Heart left ventricle (tissue), 16 donors: ENCODE measurements around the gene SLC24A4. TPM values are rescaled to one million over a fixed set of nuclear protein-coding genes. Genes with fewer than 3 reads are reported as not detected.

Experiments used
- ATAC-seq, 4 donors: fragments of 200-7000 bp; cut with Tn5 transposase; one replicate each; pipeline ENCODE4 v1.9.1; 2020 to 2022; ENCODE audit warnings: moderate library complexity in 4 of 4, mild to moderate bottlenecking in 3 of 4, moderate number of reproducible peaks in 1 of 4
- DNase-seq, 5 donors: peaks; one replicate each; pipeline ENCODE4 v3.0.0-alpha.2; 2020
- H3K27ac ChIP-seq, 12 donors: fragments of 200-600 bp; sonication (generic) in 4 of 12; one replicate each; pipeline versions ENCODE4 v1.5.0 to v1.8.0; 2016 to 2022; ENCODE audit warnings: mild to moderate bottlenecking in 2 of 12
- H3K27me3 ChIP-seq, 9 donors: fragments of 200-600 bp; sonication (generic) in 2 of 9; one replicate each; pipeline versions ENCODE4 v1.5.1 to v1.8.0; 2016 to 2022; ENCODE audit warnings: mild to moderate bottlenecking in 3 of 9
- H3K36me3 ChIP-seq, 9 donors: fragments of 200-600 bp; sonication (generic) in 2 of 9; one replicate each; pipeline versions ENCODE4 v1.5.0 to v1.8.0; 2018 to 2022; ENCODE audit warnings: mild to moderate bottlenecking in 2 of 9
- H3K4me1 ChIP-seq, 12 donors: fragments of 200-600 bp; sonication (generic) in 4 of 12; one replicate each; pipeline versions ENCODE4 v1.5.0 to v1.8.0; 2016 to 2022; ENCODE audit warnings: mild to moderate bottlenecking in 3 of 12
- H3K4me3 ChIP-seq, 12 donors: fragments of 200-600 bp; sonication (generic) in 4 of 12; one replicate each; pipeline versions ENCODE4 v1.5.0 to v1.8.0; 2017 to 2022; ENCODE audit warnings: mild to moderate bottlenecking in 9 of 12, moderate library complexity in 4 of 12
- H3K9me3 ChIP-seq, 12 donors: fragments of 200-600 bp; sonication (generic) in 4 of 12; one replicate each; pipeline versions ENCODE4 v1.5.0 to v1.8.0; 2016 to 2022; ENCODE audit warnings: mild to moderate bottlenecking in 1 of 12
- POLR2A ChIP-seq, 2 donors: fragments of 450-650 bp; IDR thresholded peaks; one replicate each; pipeline ENCODE4 v1.6.1; 2017; ENCODE audit warnings: antibody characterized with exemption in 2 of 2, mild to moderate bottlenecking in 2 of 2, moderate library complexity in 2 of 2
- WGBS, 4 donors: extraction: QIAGEN DNeasy Blood & Tissue Kit in 2 of 4; methylation state at CpG; one replicate each; pipeline versions ENCODE4 v1.1.5 to v1.1.7; 2013 to 2018; 5-methylcytosine and 5-hydroxymethylcytosine counted together
- intact Hi-C, 10 donors: fragments of 100-400 bp; cut with DNase I; formaldehyde crosslinking; loops; one replicate each; pipeline versions ENCODE4 v1.11.1 to v1.14.2; 2022
- polyA plus RNA-seq, 2 donors: library from polyadenylated mRNA; stranded (reverse); fragments of 200-250 nt; gene quantifications; one replicate each; pipeline ENCODE4 v1.2.3, GENCODE V29; 2013
- total RNA-seq, 9 donors: library from RNA; depleted of rRNA in 2 of 9; stranded (reverse); fragments of >200 nt in 2 of 9; fragmentation: NEBNext Ultra II Directional in 3 of 9; extraction: Animal tissue kit (Norgen Biotek cat#: 25700) in 3 of 9; gene quantifications; one replicate each; pipeline versions ENCODE4 v1.1.0 to v1.2.4, GENCODE V29; 2016 to 2023
- TF ChIP-seq, protein P1 (sequence below), 12 donors: fragments of 200-600 bp; sonication (generic) in 4 of 12; IDR thresholded peaks; one replicate each; pipeline versions ENCODE4 v1.5.0 to v1.8.0; 2018 to 2022; ENCODE audit warnings: antibody characterized with exemption in 12 of 12, mild to moderate bottlenecking in 5 of 12
- donor health status: ischemic (EF 13 %, LVEDD 7.1; RV severe dilation, severe dysfunction).
- donor health status: healthy with polysubstance abuse.
- donor health status: DM: no; HTN: yes; CAD: no.
- donor health status: DM: no; HTN: no; CAD: no.
- donor health status: ischemic (EF 25% LVEDD 6.9; RV normal size, moderate dysfunction).
- donor health status: ischemic (EF 25% LVEDD 5.7; RV mildly dilated, moderate dysfunction).
- donor health status: healthy.
- donor health status: DM: yes; HTN: yes; CAD: no.
- donor health status: ischemic (EF 35%, LVEDD 5.7; RV mildly dilated, moderate dysfunction).
- donor health status: nonischemic (EF 11% LVEDD 7.7; RV severe dilation, severe dysfunction).
- donor health status: DM: yes; HTN: yes; CAD: no.
- donor health status: PGD.
- donor health status: ischemic (EF 29% LVEDD 5.4; RV normal size, mild dysfunction).
- donor health status: nonischemic (EF 23%, LVEDD 6.1; RV moderate dilation, normal function).

The SLC24A4 gene
- total and polyA plus RNA-seq, 11 donors: 0.05 to 1.6 (median 0.23) TPM

DNA sequence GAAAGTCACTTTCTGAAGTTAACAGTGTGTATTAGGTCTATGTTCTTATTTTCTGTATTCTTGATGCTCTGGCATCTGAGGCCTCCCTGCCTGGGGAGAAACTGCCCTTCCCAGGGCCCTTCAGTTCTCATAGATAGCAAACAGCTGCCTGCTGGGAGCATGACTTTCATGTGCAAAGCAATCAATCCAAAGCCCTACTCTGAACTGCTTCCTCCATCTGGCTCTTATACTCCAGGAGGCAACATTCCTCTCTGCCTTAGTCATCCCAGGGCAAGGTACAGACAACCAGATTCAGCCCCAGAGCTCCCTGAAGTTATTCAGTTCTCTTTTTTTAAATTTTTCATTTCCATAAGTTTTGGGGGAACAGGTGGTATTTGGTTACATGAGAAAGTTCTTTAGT lies 149.0 kb downstream of the SLC24A4 start:
- Histone ChIP-seq H3K4me3 (no peak overlapping the region), H3K4me1 (peaks cover 0 to 48% (median 6%) of the 10 kb centered on the region in 12 donors), H3K9me3 (peaks cover 0 to 23% (median 0%) of the 10 kb centered on the region in 12 donors), H3K27ac (no peak overlapping the region), H3K36me3 (no peaks in the 10 kb centered on the region), H3K27me3 (no peaks in the 10 kb centered on the region)
- no peak for DNase-seq
- TF ChIP-seq POLR2A (IDR thresholded peaks at IDR 0.05): no peak
- TF ChIP-seq, protein P1, sequence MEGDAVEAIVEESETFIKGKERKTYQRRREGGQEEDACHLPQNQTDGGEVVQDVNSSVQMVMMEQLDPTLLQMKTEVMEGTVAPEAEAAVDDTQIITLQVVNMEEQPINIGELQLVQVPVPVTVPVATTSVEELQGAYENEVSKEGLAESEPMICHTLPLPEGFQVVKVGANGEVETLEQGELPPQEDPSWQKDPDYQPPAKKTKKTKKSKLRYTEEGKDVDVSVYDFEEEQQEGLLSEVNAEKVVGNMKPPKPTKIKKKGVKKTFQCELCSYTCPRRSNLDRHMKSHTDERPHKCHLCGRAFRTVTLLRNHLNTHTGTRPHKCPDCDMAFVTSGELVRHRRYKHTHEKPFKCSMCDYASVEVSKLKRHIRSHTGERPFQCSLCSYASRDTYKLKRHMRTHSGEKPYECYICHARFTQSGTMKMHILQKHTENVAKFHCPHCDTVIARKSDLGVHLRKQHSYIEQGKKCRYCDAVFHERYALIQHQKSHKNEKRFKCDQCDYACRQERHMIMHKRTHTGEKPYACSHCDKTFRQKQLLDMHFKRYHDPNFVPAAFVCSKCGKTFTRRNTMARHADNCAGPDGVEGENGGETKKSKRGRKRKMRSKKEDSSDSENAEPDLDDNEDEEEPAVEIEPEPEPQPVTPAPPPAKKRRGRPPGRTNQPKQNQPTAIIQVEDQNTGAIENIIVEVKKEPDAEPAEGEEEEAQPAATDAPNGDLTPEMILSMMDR (IDR thresholded peaks at IDR 0.05): no peak
- intact Hi-C loops: no loop called here
- no peak for ATAC-seq

DNA sequence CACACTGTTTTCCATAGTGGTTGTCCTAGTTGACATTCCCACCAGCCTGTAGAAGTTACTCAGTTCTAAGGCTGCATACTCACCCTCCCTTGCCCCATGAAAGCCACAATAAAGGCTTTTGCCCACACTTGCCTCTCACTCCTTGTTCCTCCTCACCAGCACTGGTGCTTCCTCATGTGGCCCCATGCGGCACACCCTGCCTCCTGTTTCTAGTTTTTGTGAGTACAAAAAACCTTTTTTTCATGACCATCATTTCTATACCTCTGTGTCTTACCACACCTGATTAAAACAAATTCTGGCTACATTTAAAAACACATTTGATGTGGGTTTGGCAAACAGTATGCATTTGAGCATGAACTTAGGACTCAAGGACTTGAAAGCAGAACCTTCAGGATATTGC lies 149.9 kb downstream of the SLC24A4 start:
- no peaks in the 10 kb centered on the region for H3K36me3 ChIP-seq
- H3K27me3 ChIP-seq: no peaks in the 10 kb centered on the region
- peak overlapping the region in 2 of 12 donors; percentile 13 to 56 for H3K27ac ChIP-seq
- no peak overlapping the region for H3K4me3 ChIP-seq
- peaks cover 0 to 48% (median 6%) of the 10 kb centered on the region in 12 donors for H3K4me1 ChIP-seq
- peaks cover 0 to 13% (median 0%) of the 10 kb centered on the region in 12 donors for H3K9me3 ChIP-seq
- DNase-seq (peak in 1 of 5 donors; percentile 27), ATAC-seq (peak in 2 of 4 donors; percentile 49 to 58)
- WGBS, 4 donors: 84 to 97% (median 89%) methylated on average over 1 of the region's 1 CpG
- TF ChIP-seq POLR2A (IDR thresholded peaks at IDR 0.05): no peak
- TF ChIP-seq, protein P1 (IDR thresholded peaks at IDR 0.05): no peak
- intact Hi-C loops: no loop called here

DNA sequence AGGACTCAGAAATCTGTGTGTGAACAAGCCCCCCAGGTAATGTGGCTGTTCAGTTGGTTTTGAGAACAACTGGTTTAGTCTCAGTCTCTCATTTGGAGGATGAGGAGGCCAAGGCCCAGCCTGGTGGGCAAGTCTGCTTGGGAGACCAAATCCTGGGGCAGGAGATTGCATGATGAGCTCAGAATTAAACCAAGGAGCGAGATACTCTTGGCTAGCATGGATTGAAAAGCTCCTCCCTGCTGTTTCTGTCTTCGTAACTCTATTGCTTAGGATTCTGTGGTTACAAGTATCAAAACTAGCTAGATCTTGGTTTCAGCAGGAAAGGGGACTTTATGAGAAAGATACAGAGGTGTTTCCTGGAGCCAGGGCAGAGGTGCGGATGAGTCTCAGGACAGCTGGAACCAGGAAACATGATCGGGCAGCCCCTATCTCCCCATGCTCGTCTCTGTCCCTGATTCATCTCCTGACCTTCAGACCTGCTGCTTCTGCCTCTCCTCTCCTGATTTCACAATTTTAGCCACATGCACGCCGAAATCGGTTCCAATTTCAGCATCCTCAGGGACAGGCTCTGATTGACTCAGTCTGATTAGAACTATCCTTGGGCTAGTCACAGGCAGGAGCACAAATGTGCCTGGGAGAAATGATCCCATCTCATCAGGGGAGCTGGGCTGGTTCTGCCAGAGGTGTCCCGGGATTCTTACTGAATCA lies 150.4 kb downstream of the SLC24A4 start:
- 58 to 66% (median 62%) methylated on average over 9 of the region's 9 CpGs for WGBS, 4 donors
- Histone ChIP-seq H3K4me3 (no peak overlapping the region), H3K27me3 (no peaks in the 10 kb centered on the region), H3K27ac (peak overlapping the region in 3 of 12 donors; percentile 1 to 56 (median 13)), H3K36me3 (no peaks in the 10 kb centered on the region), H3K4me1 (peaks cover 0 to 48% (median 6%) of the 10 kb centered on the region in 12 donors), H3K9me3 (peaks cover 0 to 12% (median 0%) of the 10 kb centered on the region in 12 donors)
- intact Hi-C loops: no loop called here
- TF ChIP-seq, protein P1 (IDR thresholded peaks at IDR 0.05): no peak
- TF ChIP-seq POLR2A (IDR thresholded peaks at IDR 0.05): no peak
- DNase-seq (peak in 2 of 5 donors; percentile 17 to 47), ATAC-seq (peak in 3 of 4 donors; percentile 17 to 81 (median 47))

DNA sequence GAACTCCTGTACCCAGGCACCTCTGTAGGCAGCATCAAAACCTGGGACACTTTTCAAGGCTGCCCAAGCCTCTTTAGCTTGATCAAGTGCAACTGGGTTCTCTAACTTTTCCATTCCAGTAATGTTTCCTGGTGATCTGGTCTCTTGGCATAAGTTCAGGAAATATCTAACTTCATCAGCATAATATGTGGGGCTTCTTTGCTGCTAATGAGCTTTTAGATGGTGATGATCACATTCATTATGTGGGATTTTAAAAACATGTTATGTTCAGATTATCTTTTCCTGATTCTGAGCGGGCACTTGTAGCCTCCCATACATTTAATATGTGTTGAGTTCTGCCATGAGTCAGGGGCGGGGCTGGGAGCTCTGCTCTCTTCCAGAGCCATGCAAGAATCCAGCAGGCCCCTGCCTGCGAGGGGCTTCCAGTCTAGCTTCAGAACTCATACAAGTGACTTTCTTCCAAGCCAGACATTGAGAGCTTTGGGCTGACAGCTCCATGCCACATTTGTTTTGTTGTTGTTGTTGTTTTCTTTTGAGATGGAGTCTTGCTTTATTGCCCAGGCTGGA lies 151.1 kb downstream of the SLC24A4 start:
- H3K27ac ChIP-seq: peak overlapping the region in 1 of 12 donors; percentile 56
- H3K9me3 ChIP-seq: peaks cover 0 to 10% (median 0%) of the 10 kb centered on the region in 12 donors
- ATAC-seq (no peak), DNase-seq (no peak)
- WGBS, 4 donors: 75 to 92% (median 87%) methylated on average over 3 of the region's 3 CpGs
- H3K4me1 ChIP-seq: peaks cover 0 to 48% (median 6%) of the 10 kb centered on the region in 12 donors
- H3K27me3 ChIP-seq: no peaks in the 10 kb centered on the region
- TF ChIP-seq POLR2A (IDR thresholded peaks at IDR 0.05): no peak
- TF ChIP-seq, protein P1 (IDR thresholded peaks at IDR 0.05): no peak
- intact Hi-C loops: no loop called here
- no peaks in the 10 kb centered on the region for H3K36me3 ChIP-seq
- H3K4me3 ChIP-seq: no peak overlapping the region
